CD14-positive monocyte (primary cell): ENCODE data around the gene NABP1. TPM values are rescaled to one million over a fixed set of nuclear protein-coding genes. Genes with fewer than 3 reads are reported as not detected.

ENCODE experiments used
- DNase-seq, 3 donors: peaks; one replicate each; pipeline ENCODE4 v3.0.0-alpha.2; 2011 to 2022
- H2AFZ ChIP-seq: 2 replicates; pipeline ENCODE4 v1.6.0; 2012; ENCODE audit warnings: mild to moderate bottlenecking, low read depth, low read length, inconsistent platforms; ENCODE audit not compliant: insufficient read depth, poor library complexity, severe bottlenecking
- H3K27ac ChIP-seq, 2 donors: 1 replicate in 1 of 2; 2 replicates in 1 of 2; pipeline ENCODE4 v1.5.1; 2012 to 2013; ENCODE audit warnings: low read length in 2 of 2, control low read depth in 1 of 2, inconsistent platforms in 1 of 2, low read depth in 1 of 2, mild to moderate bottlenecking in 1 of 2
- H3K27me3 ChIP-seq, 2 donors: one replicate each; pipeline versions ENCODE4 v1.6.0 to v1.6.1; 2011 to 2013; ENCODE audit warnings: low read length in 2 of 2; ENCODE audit not compliant: control insufficient read depth in 2 of 2, insufficient read depth in 2 of 2
- H3K36me3 ChIP-seq, 2 donors: replicated peaks in 1 of 2; 1 replicate in 1 of 2; 2 replicates in 1 of 2; pipeline versions ENCODE4 v1.5.1 to v1.6.1; 2012 to 2013; ENCODE audit warnings: low read length in 2 of 2, control low read depth in 1 of 2, inconsistent platforms in 1 of 2, mild to moderate bottlenecking in 1 of 2; ENCODE audit not compliant: insufficient read depth in 2 of 2, control insufficient read depth in 1 of 2
- H3K4me1 ChIP-seq, 2 donors: 1 replicate in 1 of 2; 2 replicates in 1 of 2; pipeline versions ENCODE4 v1.5.1 to v1.6.1; 2012 to 2013; ENCODE audit warnings: low read length in 2 of 2, control low read depth in 1 of 2, inconsistent platforms in 1 of 2, mild to moderate bottlenecking in 1 of 2, moderate library complexity in 1 of 2; ENCODE audit not compliant: insufficient read depth in 2 of 2, control insufficient read depth in 1 of 2
- H3K4me2 ChIP-seq: replicated peaks from 2 replicates; pipeline ENCODE3; 2012; ENCODE audit warnings: low read length, moderate library complexity, mild to moderate bottlenecking; ENCODE audit not compliant: poor library complexity, severe bottlenecking; ENCODE audit errors: extremely low read depth
- H3K4me3 ChIP-seq, 3 experiments: fragments of 200-600 bp in 1 of 3; sonication (generic) in 1 of 3; replicated peaks in 1 of 3; 1 replicate in 2 of 3; 2 replicates in 1 of 3; pipeline ENCODE4 v1.5.1; 2011 to 2013; ENCODE audit warnings: low read length in 3 of 3, mild to moderate bottlenecking in 3 of 3, control low read depth in 2 of 3, low read depth in 2 of 3, inconsistent platforms in 1 of 3, moderate library complexity in 1 of 3
- H3K79me2 ChIP-seq: 2 replicates; pipeline ENCODE4 v1.6.0; 2012; ENCODE audit warnings: mild to moderate bottlenecking, control low read depth, inconsistent platforms, low read length, moderate library complexity; ENCODE audit not compliant: insufficient read depth
- H3K9ac ChIP-seq: 2 replicates; pipeline ENCODE4 v1.6.0; 2017; ENCODE audit warnings: low read length, mild to moderate bottlenecking; ENCODE audit not compliant: insufficient read depth, poor library complexity, severe bottlenecking
- H3K9me3 ChIP-seq, 2 donors: replicated peaks in 1 of 2; 1 replicate in 1 of 2; 2 replicates in 1 of 2; pipeline versions ENCODE4 v1.5.1 to v1.6.1; 2012 to 2013; ENCODE audit warnings: low read length in 2 of 2, control low read depth in 1 of 2; ENCODE audit not compliant: control insufficient read depth in 1 of 2, insufficient read depth in 1 of 2
- H4K20me1 ChIP-seq: 2 replicates; pipeline ENCODE4 v1.6.0; 2012; ENCODE audit warnings: mild to moderate bottlenecking, low read length, control low read depth, moderate library complexity; ENCODE audit not compliant: insufficient read depth
- H3K27ac Mint-ChIP-seq, 7 donors: one replicate each; pipeline ENCODE4 v1.8.0; 2020; ENCODE audit warnings: mild to moderate bottlenecking in 7 of 7, mixed read lengths in 7 of 7, moderate library complexity in 6 of 7, inconsistent platforms in 2 of 7
- H3K27me3 Mint-ChIP-seq, 3 donors: one replicate each; pipeline ENCODE4 v1.8.0; 2021 to 2022; ENCODE audit warnings: low read depth in 3 of 3, mild to moderate bottlenecking in 3 of 3, mixed read lengths in 3 of 3, moderate library complexity in 3 of 3, inconsistent platforms in 1 of 3
- H3K36me3 Mint-ChIP-seq, 2 donors: one replicate each; pipeline ENCODE4 v1.8.0; 2020; ENCODE audit warnings: mixed read lengths in 2 of 2, inconsistent platforms in 1 of 2, mild to moderate bottlenecking in 1 of 2
- H3K4me1 Mint-ChIP-seq: one replicate; pipeline ENCODE4 v1.8.0; 2020; ENCODE audit warnings: mild to moderate bottlenecking, mixed read lengths
- H3K4me3 Mint-ChIP-seq, 2 donors: one replicate each; pipeline ENCODE4 v1.8.0; 2020; ENCODE audit warnings: mild to moderate bottlenecking in 2 of 2, mixed read lengths in 2 of 2, moderate library complexity in 1 of 2
- H3K9me3 Mint-ChIP-seq, 7 donors: one replicate each; pipeline ENCODE4 v1.8.0; 2020 to 2022; ENCODE audit warnings: mixed read lengths in 7 of 7, mild to moderate bottlenecking in 6 of 7, moderate library complexity in 6 of 7, inconsistent platforms in 2 of 7
- CTCF ChIP-seq: fragments of 200-600 bp; IDR thresholded peaks from one replicate; pipeline ENCODE4 v1.8.0; 2022; ENCODE audit warnings: antibody characterized with exemption, mild to moderate bottlenecking
- WGBS: methylation state at CpG from one replicate; pipeline ENCODE4 v1.1.5; 2013; ENCODE audit warnings: missing lambda C conversion rate; ENCODE audit not compliant: insufficient coverage; 5-methylcytosine and 5-hydroxymethylcytosine counted together
- intact Hi-C, 2 donors: fragments of 100-400 bp; cut with micrococcal nuclease; formaldehyde crosslinking; loops; one replicate each; pipeline versions ENCODE4 v1.15.0 to v1.15.1; 2023
- polyA plus RNA-seq, 3 donors: library from polyadenylated mRNA; depleted of rRNA in 1 of 3; unstranded in 2 of 3; stranded (reverse) in 1 of 3; fragments of 300-500 nt in 2 of 3; fragments of >200 nt in 1 of 3; fragmentation: Illumina TruSeq in 2 of 3; gene quantifications; 1 replicate in 2 of 3; 2 replicates in 1 of 3; pipeline ENCODE4 v1.2.3, GENCODE V29; 2012 to 2021

Gene NABP1
- polyA plus RNA-seq, 3 donors, result 8.0 to 20.7 (median 13.3) TPM

- no peak for DNase-seq
- peak overlapping the region in 1 of 2 donors; percentile 84 for H3K27ac ChIP-seq
- H4K20me1 ChIP-seq, result no peaks in the 10 kb centered on the region
- Mint-ChIP-seq H3K9me3 (no peaks in the 10 kb centered on the region), H3K4me1 (peaks cover 31% of the 10 kb centered on the region), H3K27ac (peak overlapping the region in 3 of 7 donors; percentile 87 to 96 (median 95)), H3K4me3 (no peak overlapping the region), H3K27me3 (no peaks in the 10 kb centered on the region), H3K36me3 (no peaks in the 10 kb centered on the region)
- H3K36me3 ChIP-seq, result no peaks in the 10 kb centered on the region
- WGBS, result no CpG with 5 or more reads among the region's 1 CpG
- TF ChIP-seq CTCF, result no peak
- intact Hi-C loops, result loop anchor here (5.0 to 10.0 kb wide), 2 partner anchors 41 to 62 kb away; partner anchors contain the start of gene NABP1 (in 1 of the 2)
- no peak overlapping the region for H2AFZ ChIP-seq
- no peak overlapping the region for H3K4me2 ChIP-seq
- no peaks in the 10 kb centered on the region for H3K79me2 ChIP-seq
- no peaks in the 10 kb centered on the region for H3K27me3 ChIP-seq
- H3K9me3 ChIP-seq, result no peaks in the 10 kb centered on the region
- no peak overlapping the region for H3K4me3 ChIP-seq
- H3K9ac ChIP-seq, result no peak overlapping the region
- H3K4me1 ChIP-seq, result peaks cover 27 to 33% of the 10 kb centered on the region in 2 donors
Observed at GRCh38 chr2:191636586-191636985, 41.4 kb upstream of the NABP1 start.

- WGBS, result 100% methylated on average over 3 of the region's 6 CpGs
- no peaks in the 10 kb centered on the region for H3K36me3 Mint-ChIP-seq
- peak overlapping the region; percentile 0 for H2AFZ ChIP-seq
- intact Hi-C loops, result loop anchor here (5.0 to 10.0 kb wide), 2 partner anchors 40 to 63 kb away; partner anchors contain the start of gene NABP1 (in 1 of the 2)
- H3K79me2 ChIP-seq, result no peaks in the 10 kb centered on the region
- H3K27ac Mint-ChIP-seq, result peak overlapping the region; percentile 87 to 96 (median 93)
- peak overlapping the region; percentile 34 to 72 for H3K4me3 Mint-ChIP-seq
- no peaks in the 10 kb centered on the region for H4K20me1 ChIP-seq
- H3K9ac ChIP-seq, result no peak overlapping the region
- no peaks in the 10 kb centered on the region for H3K9me3 Mint-ChIP-seq
- H3K27ac ChIP-seq, result peak overlapping the region; percentile 67 to 84
- no peaks in the 10 kb centered on the region for H3K36me3 ChIP-seq
- peak overlapping the region; percentile 58 for H3K4me2 ChIP-seq
- no peaks in the 10 kb centered on the region for H3K9me3 ChIP-seq
- H3K4me3 ChIP-seq, result peak overlapping the region in 2 of 3 experiments; percentile 11 to 48
- peaks cover 27% of the 10 kb centered on the region for H3K4me1 Mint-ChIP-seq
- no peak for TF ChIP-seq CTCF
- peak; percentile 63 to 81 (median 71) for DNase-seq
- H3K27me3 ChIP-seq, result no peaks in the 10 kb centered on the region
- peaks cover 24 to 27% of the 10 kb centered on the region in 2 donors for H3K4me1 ChIP-seq
- H3K27me3 Mint-ChIP-seq, result no peaks in the 10 kb centered on the region
Observed at GRCh38 chr2:191637182-191638078, 40.5 kb upstream of the NABP1 start.
